Measurements from ENCODE around the gene TMEM117.
"Not testable (repeated sequence)": the region's sequence is repeated elsewhere in the genome, so short reads cannot be mapped to it uniquely, and the experiment has no call there.

Gene TMEM117

GRCh38 chr12:44240186-44240585 lies 404.3 kb downstream of the TMEM117 start:
- no peak for DNase-seq

GRCh38 chr12:44245932-44246331 lies 410.1 kb downstream of the TMEM117 start:
- no peak for DNase-seq

GRCh38 chr12:44246482-44247105 lies 410.7 kb downstream of the TMEM117 start:
- no peak for DNase-seq

- DNase-seq: no peak
Measured at GRCh38 chr12:44247588-44247987, 411.7 kb downstream of the TMEM117 start.

GRCh38 chr12:44248436-44248835 lies 412.6 kb downstream of the TMEM117 start:
- DNase-seq: no peak

- not testable (repeated sequence) for DNase-seq
Measured at GRCh38 chr12:44250440-44250839, 414.6 kb downstream of the TMEM117 start.

GRCh38 chr12:44253338-44253856 lies 417.5 kb downstream of the TMEM117 start:
- DNase-seq: no peak

- no peak for DNase-seq
Measured at GRCh38 chr12:44258246-44258645, 422.4 kb downstream of the TMEM117 start.

- DNase-seq: no peak
Measured at GRCh38 chr12:44259890-44260289, 424.0 kb downstream of the TMEM117 start.

- DNase-seq: no peak
Measured at GRCh38 chr12:44260581-44260980, 424.7 kb downstream of the TMEM117 start.

- no peak for DNase-seq
Measured at GRCh38 chr12:44285321-44285960, 449.6 kb downstream of the TMEM117 start.

- no peak for DNase-seq
Measured at GRCh38 chr12:44286336-44286735, 450.5 kb downstream of the TMEM117 start.

- DNase-seq: no peak
Measured at GRCh38 chr12:44286821-44287505, 451.1 kb downstream of the TMEM117 start.

- no peak for DNase-seq
Measured at GRCh38 chr12:44287545-44287944, 451.7 kb downstream of the TMEM117 start.

- no peak for DNase-seq
Measured at GRCh38 chr12:44294649-44295048, 458.8 kb downstream of the TMEM117 start.

GRCh38 chr12:44295958-44296623 lies 460.2 kb downstream of the TMEM117 start:
- DNase-seq: no peak

- DNase-seq: no peak
Measured at GRCh38 chr12:44296624-44297197, 460.8 kb downstream of the TMEM117 start.

GRCh38 chr12:44299524-44299923 lies 463.6 kb downstream of the TMEM117 start:
- no peak for DNase-seq

GRCh38 chr12:44307506-44308168 lies 471.8 kb downstream of the TMEM117 start:
- DNase-seq: no peak

- no peak for DNase-seq
Measured at GRCh38 chr12:44313188-44313587, 477.3 kb downstream of the TMEM117 start.

GRCh38 chr12:44314007-44314500 lies 478.2 kb downstream of the TMEM117 start:
- DNase-seq: no peak

GRCh38 chr12:44317651-44318126 lies 481.8 kb downstream of the TMEM117 start:
- DNase-seq: no peak

Measured in midbrain (tissue), 1 donor.